Upper lobe of left lung (tissue), 4 donors: Measurements from ENCODE around the gene TSHZ1.
A peak's percentile ranks its signal among the peaks of the same experiment; 100 is the strongest.

Experiments used
- POLR2A ChIP-seq, 4 donors: fragments of 450-650 bp; IDR thresholded peaks; one replicate each; pipeline ENCODE4 v1.5.1; 2016 to 2017; ENCODE audit warnings: antibody characterized with exemption in 4 of 4, mild to moderate bottlenecking in 2 of 4
- TF ChIP-seq, protein P1 (sequence below), 6 experiments: fragments of 450-650 bp in 4 of 6; fragments of 200-600 bp in 2 of 6; sonication (generic) in 2 of 6; IDR thresholded peaks; one replicate each; pipeline ENCODE4 v1.5.1; 2016 to 2019; ENCODE audit warnings: antibody characterized with exemption in 6 of 6

GRCh38 chr18:75208836-75209128 lies 1.8 kb upstream of the TSHZ1 start:
- TF ChIP-seq, protein P1, sequence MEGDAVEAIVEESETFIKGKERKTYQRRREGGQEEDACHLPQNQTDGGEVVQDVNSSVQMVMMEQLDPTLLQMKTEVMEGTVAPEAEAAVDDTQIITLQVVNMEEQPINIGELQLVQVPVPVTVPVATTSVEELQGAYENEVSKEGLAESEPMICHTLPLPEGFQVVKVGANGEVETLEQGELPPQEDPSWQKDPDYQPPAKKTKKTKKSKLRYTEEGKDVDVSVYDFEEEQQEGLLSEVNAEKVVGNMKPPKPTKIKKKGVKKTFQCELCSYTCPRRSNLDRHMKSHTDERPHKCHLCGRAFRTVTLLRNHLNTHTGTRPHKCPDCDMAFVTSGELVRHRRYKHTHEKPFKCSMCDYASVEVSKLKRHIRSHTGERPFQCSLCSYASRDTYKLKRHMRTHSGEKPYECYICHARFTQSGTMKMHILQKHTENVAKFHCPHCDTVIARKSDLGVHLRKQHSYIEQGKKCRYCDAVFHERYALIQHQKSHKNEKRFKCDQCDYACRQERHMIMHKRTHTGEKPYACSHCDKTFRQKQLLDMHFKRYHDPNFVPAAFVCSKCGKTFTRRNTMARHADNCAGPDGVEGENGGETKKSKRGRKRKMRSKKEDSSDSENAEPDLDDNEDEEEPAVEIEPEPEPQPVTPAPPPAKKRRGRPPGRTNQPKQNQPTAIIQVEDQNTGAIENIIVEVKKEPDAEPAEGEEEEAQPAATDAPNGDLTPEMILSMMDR (IDR thresholded peaks at IDR 0.05): no peak
- TF ChIP-seq POLR2A (IDR thresholded peaks at IDR 0.05): peak in 3 of 4 donors; percentile 50 to 87 (median 55)
